ENCODE data around the gene PLA2G6. TPM values are rescaled to one million over a fixed set of nuclear protein-coding genes. Genes with fewer than 3 reads are reported as not detected.

PLA2G6 gene
- total RNA-seq, 2 experiments from 2014 or later = 33.9 to 83.9 TPM

DNA sequence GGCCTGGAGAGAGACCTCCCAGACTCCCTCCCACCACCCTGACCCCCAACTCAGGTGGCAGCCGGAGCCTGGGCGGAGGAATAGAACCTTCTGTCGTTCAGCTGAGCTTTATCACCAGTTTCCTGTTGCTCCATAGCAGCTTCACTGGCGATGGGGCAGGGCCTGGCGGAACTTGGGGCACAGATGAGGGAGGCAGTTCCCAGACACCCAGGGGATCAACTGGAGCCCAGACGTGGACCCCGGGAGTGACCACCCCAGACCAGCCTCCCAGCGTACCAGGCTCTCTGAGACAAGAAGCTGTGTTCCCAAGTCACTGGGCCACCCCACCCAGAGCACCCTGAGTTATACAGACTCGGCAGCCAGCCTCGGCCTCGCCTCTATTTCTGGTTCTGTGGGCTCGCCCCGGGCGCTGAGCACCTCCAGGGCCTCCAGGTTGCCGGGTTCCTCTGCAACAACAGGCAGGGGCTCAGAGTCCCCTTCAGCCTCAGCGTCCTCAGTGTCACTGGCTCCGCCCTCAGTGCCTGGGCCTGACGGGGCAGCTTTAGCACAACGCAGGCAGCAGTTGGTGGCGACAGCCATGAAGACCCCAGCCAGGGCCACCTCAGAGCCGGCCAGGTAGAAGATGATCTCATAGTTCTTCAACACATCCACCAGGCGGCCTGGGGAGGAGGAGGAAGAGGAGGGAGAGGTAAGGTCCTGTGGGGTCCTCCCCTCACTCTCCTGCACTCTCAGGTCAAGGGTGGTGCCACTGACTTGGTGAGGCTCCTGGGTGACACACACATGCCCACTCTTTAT is 103.4 kb downstream of the PLA2G6 start:
- CTCF ChIA-PET (ENCODE audit: unreplicated experiment) = no interaction called here
- Histone ChIP-seq H3K9me2 (ENCODE audit: insufficient read depth, low read length) (no peaks in the 10 kb centered on the region), H3K27ac (ENCODE audit: low read depth, low read length, poor library complexity, severe bottlenecking) (no peak overlapping the region), H3K9me3 (ENCODE audit: low read length) (no peaks in the 10 kb centered on the region), H3K4me2 (ENCODE audit: low read length) (no peak overlapping the region), H3K4me1 (ENCODE audit: insufficient read depth, low read length, poor library complexity, severe bottlenecking) (no peaks in the 10 kb centered on the region), H3K36me3 (ENCODE audit: insufficient read depth, low read length) (no peaks in the 10 kb centered on the region), H3K79me2 (ENCODE audit: insufficient read depth, low read depth, low read length) (no peaks in the 10 kb centered on the region), H3K4me3 (ENCODE audit: low read depth, low read length, poor library complexity, severe bottlenecking) (no peak overlapping the region), H2AFZ (ENCODE audit: low read length) (no peak overlapping the region), H4K20me1 (ENCODE audit: insufficient read depth, low read length) (no peaks in the 10 kb centered on the region)
- intact Hi-C loops (cut with micrococcal nuclease; ENCODE audit: unreplicated experiment) = no loop called here
- no peak for TF ChIP-seq EZH2phosphoT487 (IDR thresholded peaks at IDR 0.05; ENCODE audit: borderline replicate concordance, low read depth, low read length)
- TF ChIP-seq, protein P1, sequence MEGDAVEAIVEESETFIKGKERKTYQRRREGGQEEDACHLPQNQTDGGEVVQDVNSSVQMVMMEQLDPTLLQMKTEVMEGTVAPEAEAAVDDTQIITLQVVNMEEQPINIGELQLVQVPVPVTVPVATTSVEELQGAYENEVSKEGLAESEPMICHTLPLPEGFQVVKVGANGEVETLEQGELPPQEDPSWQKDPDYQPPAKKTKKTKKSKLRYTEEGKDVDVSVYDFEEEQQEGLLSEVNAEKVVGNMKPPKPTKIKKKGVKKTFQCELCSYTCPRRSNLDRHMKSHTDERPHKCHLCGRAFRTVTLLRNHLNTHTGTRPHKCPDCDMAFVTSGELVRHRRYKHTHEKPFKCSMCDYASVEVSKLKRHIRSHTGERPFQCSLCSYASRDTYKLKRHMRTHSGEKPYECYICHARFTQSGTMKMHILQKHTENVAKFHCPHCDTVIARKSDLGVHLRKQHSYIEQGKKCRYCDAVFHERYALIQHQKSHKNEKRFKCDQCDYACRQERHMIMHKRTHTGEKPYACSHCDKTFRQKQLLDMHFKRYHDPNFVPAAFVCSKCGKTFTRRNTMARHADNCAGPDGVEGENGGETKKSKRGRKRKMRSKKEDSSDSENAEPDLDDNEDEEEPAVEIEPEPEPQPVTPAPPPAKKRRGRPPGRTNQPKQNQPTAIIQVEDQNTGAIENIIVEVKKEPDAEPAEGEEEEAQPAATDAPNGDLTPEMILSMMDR (conservative IDR thresholded peaks at IDR 0.05; ENCODE audit: low read length) = no peak
- no TSS peak for BruUV-seq (replicated peaks)
- no peak for DNase-seq (ENCODE audit: low spot score)
- POLR2A ChIA-PET = no interaction called here

- intact Hi-C loops (cut with micrococcal nuclease; ENCODE audit: unreplicated experiment) = no loop called here
Observed at GRCh38 chr22:38077595-38077994, 104.0 kb downstream of the PLA2G6 start.

DNA sequence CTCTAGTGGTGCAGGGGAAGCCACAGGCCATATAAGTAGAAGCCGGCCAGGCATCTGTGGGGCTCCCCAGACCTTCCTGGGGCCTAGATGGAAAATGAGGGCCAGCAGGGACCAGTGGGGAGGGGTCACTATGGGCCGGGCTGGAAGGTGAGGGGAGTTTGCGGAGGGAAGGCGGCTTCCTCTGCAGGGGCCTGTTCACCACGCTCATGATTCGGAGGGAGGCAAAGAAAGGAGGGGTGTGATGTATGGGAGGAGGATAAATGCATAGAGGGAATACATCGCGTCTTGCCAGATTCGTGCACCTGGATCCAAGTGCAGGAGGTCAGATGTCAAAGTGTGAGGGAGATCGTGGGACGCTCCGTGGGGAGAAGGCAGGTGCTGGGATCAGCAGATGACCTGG is 104.5 kb downstream of the PLA2G6 start:
- Histone ChIP-seq H3K79me2 (ENCODE audit: insufficient read depth, low read depth, low read length) (no peaks in the 10 kb centered on the region), H3K4me3 (ENCODE audit: low read depth, low read length, poor library complexity, severe bottlenecking) (no peak overlapping the region), H3K4me1 (ENCODE audit: insufficient read depth, low read length, poor library complexity, severe bottlenecking) (no peaks in the 10 kb centered on the region), H3K4me2 (ENCODE audit: low read length) (no peak overlapping the region), H2AFZ (ENCODE audit: low read length) (no peak overlapping the region), H3K27ac (ENCODE audit: low read depth, low read length, poor library complexity, severe bottlenecking) (no peak overlapping the region), H3K9me3 (ENCODE audit: low read length) (no peaks in the 10 kb centered on the region), H4K20me1 (ENCODE audit: insufficient read depth, low read length) (no peaks in the 10 kb centered on the region), H3K9me2 (ENCODE audit: insufficient read depth, low read length) (no peaks in the 10 kb centered on the region), H3K36me3 (ENCODE audit: insufficient read depth, low read length) (no peaks in the 10 kb centered on the region)
- ChIA-PET CTCF (ENCODE audit: unreplicated experiment) (no interaction called here), POLR2A (no interaction called here)
- intact Hi-C loops (cut with micrococcal nuclease; ENCODE audit: unreplicated experiment) = no loop called here
- TF ChIP-seq, protein P1 (conservative IDR thresholded peaks at IDR 0.05; ENCODE audit: low read length) = no peak
- TF ChIP-seq EZH2phosphoT487 (IDR thresholded peaks at IDR 0.05; ENCODE audit: borderline replicate concordance, low read depth, low read length) = no peak
- no TSS peak for BruUV-seq (replicated peaks)
- no peak for DNase-seq (ENCODE audit: low spot score)

More at GRCh38 chr22:38077595-38077994, 104.0 kb downstream of the PLA2G6 start:
- Histone ChIP-seq H2AFZ (ENCODE audit: low read length) (no peak overlapping the region), H3K4me2 (ENCODE audit: low read length) (no peak overlapping the region), H4K20me1 (ENCODE audit: insufficient read depth, low read length) (no peaks in the 10 kb centered on the region), H3K9me2 (ENCODE audit: insufficient read depth, low read length) (no peaks in the 10 kb centered on the region), H3K4me3 (ENCODE audit: low read depth, low read length, poor library complexity, severe bottlenecking) (no peak overlapping the region), H3K4me1 (ENCODE audit: insufficient read depth, low read length, poor library complexity, severe bottlenecking) (no peaks in the 10 kb centered on the region), H3K27ac (ENCODE audit: low read depth, low read length, poor library complexity, severe bottlenecking) (no peak overlapping the region), H3K9me3 (ENCODE audit: low read length) (no peaks in the 10 kb centered on the region), H3K79me2 (ENCODE audit: insufficient read depth, low read depth, low read length) (no peaks in the 10 kb centered on the region), H3K36me3 (ENCODE audit: insufficient read depth, low read length) (no peaks in the 10 kb centered on the region)
- POLR2A ChIA-PET = no interaction called here
- CTCF ChIA-PET (ENCODE audit: unreplicated experiment) = no interaction called here
- no TSS peak for BruUV-seq (replicated peaks)
- DNase-seq (ENCODE audit: low spot score) = no peak
- TF ChIP-seq, protein P1 (conservative IDR thresholded peaks at IDR 0.05; ENCODE audit: low read length) = no peak
- no peak for TF ChIP-seq EZH2phosphoT487 (IDR thresholded peaks at IDR 0.05; ENCODE audit: borderline replicate concordance, low read depth, low read length)

Data from OCI-LY7 (cell line).